Embryonic facial prominence (tissue), 1 donor: ENCODE results near the gene MAP7D3.
"Not testable (repeated sequence)": the region's sequence is repeated elsewhere in the genome, so short reads cannot be mapped to it uniquely, and the experiment has no call there.

Experiments used
- DNase-seq: peaks from one replicate; pipeline ENCODE4 v3.0.0-alpha.2; 2016; ENCODE audit errors: extremely low spot score

The MAP7D3 gene, protein sequence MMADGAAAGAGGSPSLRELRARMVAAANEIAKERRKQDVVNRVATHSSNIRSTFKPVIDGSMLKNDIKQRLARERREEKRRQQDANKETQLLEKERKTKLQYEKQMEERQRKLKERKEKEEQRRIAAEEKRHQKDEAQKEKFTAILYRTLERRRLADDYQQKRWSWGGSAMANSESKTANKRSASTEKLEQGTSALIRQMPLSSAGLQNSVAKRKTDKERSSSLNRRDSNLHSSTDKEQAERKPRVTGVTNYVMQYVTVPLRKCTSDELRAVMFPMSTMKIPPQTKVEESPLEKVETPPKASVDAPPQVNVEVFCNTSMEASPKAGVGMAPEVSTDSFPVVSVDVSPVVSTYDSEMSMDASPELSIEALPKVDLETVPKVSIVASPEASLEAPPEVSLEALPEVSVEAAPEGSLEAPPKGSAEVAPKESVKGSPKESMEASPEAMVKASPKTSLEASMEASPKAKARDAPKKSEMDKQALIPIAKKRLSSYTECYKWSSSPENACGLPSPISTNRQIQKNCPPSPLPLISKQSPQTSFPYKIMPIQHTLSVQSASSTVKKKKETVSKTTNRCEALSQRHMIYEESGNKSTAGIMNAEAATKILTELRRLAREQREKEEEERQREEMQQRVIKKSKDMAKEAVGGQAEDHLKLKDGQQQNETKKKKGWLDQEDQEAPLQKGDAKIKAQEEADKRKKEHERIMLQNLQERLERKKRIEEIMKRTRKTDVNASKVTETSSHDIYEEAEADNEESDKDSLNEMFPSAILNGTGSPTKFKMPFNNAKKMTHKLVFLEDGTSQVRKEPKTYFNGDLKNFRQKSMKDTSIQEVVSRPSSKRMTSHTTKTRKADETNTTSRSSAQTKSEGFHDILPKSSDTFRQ

DNA sequence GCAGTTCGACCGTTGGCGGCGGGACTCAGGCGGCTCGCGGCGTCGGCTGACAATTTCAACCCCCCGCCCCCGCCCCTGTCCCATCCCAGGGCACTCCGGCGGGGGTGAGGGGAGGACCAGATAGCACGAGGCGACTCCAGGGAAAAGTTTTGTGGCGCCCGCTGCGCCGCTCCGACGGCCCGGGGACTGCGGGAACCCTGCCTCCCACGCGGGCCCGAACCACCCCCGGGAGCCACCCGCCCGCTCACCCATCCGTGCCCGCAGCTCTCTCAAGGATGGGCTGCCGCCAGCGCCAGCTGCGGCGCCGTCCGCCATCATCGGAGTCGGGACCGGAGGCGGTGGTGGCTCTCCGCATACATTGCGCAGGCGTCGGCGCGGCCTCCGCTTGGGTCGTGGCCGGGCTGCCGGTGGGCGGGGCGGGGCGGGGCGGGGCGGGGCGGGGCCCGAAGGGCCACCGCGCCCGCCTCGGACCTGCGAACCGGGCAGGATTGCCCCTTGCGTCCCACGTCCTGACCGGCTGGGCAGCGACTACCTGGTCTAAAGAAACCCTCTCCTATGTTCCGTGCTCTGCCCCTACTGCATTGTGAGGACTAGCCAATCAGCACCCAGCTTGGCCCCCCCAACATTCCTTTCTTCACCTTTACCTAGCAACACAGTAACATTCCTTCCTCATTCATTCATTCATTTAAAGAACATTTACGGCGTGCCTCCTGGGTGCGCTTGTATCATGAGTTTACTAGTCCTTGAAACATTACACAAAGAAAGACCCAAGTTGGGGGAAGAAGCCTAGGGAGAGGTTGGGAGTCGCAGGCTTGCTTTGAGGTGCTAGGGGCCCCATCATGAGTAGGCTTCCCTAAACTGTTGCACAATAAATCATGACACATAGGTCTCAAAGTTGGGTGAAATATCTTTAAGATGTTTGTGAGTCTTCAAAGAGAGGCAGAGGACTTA lies at the start of gene MAP7D3:
TSS of gene MAP7D3 (minus strand) at position 360 of the 951 bp plus-strand sequence. CDS start at position 318, 42 bp downstream.
- no peak for DNase-seq

DNA sequence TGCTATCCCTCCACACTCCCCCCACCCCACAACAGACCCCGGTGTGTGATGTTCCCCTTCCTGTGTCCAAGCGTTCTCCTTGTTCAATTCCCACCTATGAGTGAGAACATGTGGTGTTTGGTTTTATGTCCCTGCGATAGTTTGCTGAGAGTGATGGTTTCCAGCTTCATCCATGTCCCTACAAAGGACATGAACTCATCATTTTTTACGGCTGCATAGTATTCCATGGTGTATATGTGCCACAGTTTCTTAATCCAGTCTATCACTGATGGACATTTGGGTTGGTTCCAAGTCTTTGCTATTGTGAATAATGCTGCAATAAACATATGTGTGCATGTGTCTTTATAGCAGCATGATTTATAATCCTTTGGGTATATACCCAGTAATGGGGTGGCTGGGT lies 49.5 kb upstream of the MAP7D3 start, which contains the start of gene ADGRG4:
TSS of gene ADGRG4 (plus strand) at position 243 of the 400 bp plus-strand sequence. CDS start 7,815 bp downstream, outside the sequence.
- not testable (repeated sequence) for DNase-seq

DNA sequence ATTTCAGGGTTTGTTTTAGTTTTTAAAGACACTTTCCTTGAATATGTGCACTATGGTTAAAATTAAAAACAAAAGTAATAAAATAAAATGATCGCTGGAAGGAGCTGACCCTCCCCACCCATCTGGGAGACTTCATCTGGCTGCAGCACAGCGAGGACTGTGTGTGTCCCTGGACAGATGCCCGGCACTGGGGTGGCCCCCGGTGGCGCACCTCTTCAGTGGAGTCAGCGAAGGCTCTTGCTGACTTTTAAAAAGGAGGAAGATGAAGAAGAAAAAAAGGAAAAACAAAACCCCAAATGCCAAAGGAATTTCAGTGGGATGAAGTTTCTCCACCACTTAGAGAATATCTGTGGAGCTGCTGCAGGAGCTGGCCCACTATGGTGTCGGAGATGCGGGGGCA lies 44.2 kb upstream of the MAP7D3 start:
- no peak for DNase-seq

DNA sequence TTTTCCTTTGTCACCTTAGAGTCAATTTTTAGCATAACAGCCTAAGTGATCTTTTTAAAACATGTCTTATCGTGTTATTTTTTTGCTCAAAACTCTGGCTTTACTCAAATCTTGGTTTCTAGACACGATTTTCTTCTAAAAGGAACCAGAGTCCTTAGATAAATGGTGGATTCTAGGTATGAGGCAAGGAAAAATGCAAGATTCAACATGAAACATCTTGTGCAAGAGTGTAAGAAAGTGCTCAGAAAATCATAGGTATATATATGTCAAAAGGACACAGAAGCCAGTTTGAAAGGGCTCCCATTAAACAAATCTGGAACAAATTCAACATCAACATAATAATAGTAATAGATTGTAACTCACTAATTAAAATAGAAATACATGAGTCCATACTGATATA lies 41.5 kb upstream of the MAP7D3 start:
- DNase-seq, result no peak

DNA sequence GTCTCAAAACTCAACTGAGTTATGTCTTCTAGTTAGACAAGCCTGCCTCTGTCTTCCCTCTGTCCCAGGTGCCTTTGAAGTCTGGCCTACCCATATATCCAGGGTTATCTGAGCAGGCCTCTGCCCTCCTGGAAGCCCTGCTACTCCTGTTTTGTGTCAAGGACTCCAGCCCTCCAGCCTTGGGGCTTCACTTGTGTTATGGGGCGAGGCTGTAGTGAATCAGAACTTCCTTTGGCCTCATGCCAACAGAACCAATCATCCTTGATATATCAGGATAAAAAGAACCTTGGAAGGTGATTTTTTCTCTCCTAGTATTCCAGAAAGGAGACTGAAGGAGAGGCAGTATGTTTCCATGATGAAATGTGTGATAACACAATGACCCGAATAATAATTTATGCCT lies 40.6 kb upstream of the MAP7D3 start:
- no peak for DNase-seq

DNA sequence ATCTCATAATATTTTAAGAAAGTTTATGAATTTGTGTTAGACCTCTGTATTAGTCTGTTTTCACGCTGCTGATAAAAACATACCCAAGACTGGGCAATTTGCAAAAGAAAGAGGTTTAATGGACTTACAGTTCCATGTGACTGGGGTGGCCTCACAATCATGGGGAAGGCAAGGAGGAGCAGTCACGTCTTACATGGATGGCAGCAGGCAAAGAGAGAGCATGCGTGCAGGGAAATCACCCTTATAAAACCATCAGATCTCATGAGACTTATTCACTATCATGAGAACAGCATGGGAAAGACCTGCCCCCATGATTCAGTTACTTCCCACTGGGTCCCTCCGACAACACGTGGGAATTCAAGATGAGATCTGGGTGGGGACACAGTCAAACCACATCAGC lies 35.2 kb upstream of the MAP7D3 start:
- not testable (repeated sequence) for DNase-seq

DNA sequence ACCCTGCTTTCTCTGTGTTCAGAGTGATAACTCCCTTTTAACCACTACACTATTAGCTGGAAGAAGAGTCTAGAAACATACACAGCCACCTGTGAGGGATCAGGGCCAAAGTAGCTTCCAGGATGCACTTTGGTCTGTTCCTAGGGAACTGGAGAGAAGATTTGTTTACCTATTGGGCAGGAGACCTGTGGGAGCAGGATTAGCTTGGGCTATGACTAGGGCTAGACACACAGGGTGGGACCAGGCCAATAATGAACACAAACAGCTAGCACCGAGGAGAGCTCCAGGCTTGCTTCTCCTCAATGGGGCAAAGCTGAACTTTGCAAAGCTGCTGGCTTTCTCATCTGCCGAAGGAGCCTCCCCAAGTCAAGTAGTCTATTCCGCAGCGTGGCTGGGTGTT lies 24.4 kb upstream of the MAP7D3 start:
- DNase-seq, result no peak

DNA sequence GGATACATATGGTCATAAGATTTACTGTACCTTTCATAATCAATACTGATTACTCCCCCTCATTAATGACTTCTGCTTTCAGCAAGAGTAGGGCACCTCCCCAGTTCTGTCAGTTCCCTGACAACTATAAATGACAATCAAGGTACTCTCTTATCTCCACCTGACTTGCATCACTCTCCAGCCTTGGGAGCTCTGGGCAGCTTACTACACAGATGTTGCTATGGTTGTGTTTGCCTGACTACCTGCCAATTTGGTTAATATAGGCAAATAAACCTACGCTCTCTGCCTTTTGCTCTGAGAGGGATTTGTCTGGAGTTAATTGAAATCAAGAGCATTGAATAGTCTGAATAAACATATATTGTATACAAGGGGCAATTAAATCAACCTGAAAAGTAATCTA lies 22.8 kb upstream of the MAP7D3 start:
- no peak for DNase-seq

DNA sequence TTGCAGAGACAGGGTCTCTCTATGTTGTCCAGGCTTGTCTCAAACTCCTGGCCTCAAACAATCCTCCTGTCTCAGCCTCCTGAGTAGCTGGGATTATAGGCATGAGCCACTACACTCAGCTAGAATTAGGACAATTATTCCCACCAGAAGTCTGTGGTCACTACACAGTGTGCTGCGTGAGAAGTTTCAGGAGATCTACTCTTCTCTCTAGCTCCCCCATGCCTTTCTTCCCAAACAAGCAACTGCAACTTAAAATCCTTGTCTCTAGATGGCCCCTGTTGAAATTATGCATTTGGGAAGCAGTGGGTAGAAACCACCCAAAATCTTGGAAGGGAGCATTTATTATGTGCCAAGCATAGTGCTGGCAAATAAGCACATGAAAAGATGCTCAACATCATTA lies 21.1 kb upstream of the MAP7D3 start:
- DNase-seq, result no peak

DNA sequence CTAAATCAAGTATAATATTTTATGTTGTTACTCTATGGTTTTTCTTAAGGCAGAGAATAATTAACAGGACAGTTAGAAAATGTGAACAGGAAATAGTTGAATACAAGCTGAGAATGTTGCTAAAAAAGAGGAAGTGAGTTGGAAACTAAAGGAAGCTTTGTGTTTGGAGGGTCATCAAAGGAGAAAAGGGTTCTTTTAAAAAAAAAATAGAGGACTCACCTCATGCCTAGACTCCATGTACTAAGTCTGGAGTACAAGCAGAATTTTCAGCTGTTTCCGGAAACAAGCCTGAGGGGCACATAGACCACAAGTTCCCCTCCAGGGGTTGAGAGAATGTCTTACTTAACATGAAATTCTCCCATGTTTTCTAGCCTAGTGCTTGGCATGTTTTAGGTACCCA lies 20.1 kb upstream of the MAP7D3 start:
- DNase-seq, result no peak

DNA sequence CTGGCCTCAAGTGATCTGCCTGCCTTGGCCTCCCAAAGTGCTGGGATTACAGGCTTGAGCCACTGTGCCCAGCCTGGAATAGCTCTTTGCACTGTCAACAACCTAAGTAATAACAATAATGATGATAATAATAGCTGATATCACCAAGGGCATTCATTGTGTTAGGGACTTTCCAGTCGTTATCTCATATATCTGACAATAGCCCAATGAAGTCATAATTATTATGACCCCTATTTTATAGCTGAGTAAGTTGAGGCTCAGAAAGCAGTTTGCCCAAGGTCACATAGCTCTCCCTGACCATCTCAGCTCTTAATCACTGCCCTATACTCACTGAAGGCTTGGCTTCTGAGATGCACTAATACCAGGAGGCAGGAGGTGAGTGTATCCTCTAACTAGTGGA lies 18.7 kb upstream of the MAP7D3 start:
- no peak for DNase-seq

DNA sequence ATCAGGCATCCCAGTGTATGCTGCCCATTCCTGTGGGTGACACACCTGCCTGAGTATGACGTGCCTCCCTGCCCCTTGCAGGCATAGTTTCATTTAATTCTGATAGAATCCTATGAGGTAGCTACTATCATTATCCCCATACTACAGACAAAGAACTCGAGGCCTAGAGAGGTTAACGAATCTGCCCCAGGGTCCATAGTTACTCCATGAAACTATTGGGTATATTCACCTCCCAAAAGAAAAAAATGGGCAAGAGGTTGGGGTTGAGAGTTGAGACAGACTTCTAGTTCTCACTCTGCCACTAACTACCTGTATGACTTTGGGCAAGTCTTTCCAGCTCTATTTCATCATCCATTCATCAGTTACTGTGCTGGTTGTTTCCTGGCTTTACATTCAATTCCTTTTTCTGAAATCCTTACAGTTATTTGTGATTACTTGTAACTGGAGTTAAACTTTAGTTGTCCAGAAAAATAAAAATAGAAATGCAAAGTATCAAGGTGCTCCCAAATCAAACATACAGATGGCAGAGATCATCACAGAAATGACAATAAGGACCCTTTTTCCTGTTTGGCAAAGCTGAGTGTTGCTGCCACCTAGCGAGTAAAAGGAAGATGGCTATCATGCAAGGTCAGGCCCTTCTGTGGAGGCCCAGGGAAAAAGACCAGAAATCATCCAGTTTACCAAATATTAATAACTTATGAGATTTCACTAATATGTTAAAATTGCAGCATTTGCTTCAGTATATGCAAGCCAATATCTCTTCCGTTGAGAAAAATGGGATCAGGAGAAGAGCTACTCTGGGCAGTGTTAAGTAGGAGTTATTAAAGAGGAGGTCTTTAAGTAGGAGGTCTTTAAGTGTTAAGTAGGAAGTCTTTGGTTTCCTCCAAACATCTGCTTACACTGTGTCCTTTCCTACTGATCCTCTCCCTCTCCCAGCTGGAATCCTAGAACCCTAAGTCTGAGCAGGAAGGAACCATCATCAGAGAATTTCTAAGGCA lies 17.1 kb upstream of the MAP7D3 start:
- no peak for DNase-seq

DNA sequence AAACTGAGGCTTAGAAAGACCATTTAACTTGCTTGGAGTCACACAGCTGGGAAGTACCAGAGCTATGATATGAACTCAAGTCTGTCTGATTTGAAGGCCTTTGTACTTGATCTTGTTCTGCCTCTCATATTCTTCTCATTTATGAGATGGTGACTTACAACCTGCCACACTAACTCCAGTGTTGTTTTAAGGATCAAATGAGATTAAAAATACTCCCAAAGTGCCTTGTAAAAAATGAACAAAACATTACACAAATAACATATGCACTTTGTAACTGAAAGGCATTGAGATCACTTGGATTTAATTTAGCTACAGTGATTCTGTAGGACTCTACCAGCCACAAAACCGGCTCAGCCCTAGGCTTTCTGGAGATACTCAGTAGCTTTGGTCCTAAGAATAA lies 15.6 kb upstream of the MAP7D3 start:
- DNase-seq, result no peak

DNA sequence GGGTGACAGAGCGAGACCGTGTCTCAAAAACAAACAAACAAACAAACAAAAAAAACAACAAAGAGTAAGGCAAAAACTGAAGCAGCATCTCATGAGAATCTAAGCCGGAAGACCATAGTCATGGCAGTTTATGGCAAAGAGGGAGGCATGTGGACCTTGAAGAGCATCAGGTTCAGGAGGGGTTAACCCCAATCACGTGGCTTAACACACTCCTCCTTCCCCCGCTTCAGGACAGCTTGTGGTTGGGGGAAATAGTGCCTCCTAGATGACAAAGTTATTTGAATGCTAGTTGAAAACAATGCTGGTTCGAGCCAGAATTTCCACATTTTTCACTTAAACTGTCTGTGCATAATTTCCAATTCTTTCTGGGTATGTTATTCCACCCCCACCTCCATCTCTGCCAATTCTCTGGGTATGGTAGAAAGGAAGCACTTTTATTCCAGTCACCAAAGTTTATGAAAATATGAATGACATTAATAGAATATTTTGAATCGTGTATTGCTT lies 11.7 kb upstream of the MAP7D3 start:
- DNase-seq, result no peak

DNA sequence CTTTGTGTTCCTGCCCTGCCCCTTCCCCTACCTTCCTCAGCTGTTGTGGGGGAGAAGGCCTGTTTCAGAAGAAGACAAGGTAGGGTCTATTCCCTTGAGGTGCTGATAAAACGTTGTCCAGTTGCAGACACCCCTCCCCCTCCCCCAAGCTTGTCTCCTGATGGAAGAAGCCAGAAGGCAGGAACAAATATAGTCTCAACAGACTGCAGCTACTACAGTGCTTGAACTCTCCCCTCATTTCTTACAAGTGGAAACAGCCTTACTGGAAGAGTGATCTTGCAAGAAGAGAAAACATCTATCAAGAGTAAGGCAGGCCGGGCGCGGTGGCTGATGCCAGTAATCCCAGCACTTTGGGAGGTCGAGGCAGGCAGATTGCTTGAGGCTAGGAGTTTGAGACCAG lies 11.0 kb upstream of the MAP7D3 start:
- no peak for DNase-seq

DNA sequence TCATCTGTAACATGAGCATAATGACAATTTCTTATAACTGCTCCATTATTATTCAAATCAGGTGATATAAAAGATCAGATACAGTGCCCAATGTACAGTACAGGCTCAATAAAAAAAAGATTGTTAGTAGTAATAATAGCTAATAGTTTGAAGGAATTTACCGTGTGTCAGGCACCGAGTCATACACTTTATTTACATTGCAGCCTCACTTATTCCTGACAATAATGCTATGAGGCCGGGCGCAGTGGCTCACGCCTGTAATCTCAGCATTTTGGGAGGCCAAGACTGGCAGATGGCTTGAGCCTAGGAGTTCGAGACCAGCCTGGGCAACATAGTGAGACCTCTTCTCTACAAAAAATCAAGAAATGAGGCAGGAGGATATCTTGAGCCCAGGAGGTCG lies 10.1 kb upstream of the MAP7D3 start:
- DNase-seq, result no peak

DNA sequence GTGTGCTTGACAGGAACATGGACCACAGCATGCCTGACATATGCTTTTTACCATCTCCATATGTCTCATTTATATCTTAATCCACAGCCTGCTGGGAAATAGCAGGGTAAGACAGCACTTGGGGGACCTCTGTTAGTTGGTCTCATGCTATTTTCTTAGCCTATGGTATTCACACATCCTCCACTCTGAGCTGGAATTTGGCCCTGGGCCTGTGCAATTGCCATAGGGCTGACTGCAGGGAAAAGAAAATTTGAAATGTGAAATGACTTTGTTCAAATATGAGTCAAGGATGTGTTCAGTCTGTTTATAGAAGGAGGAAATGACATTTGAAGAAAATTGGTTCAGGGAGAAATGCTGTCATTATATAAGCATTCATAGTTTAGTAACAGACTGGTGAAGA lies 9.6 kb upstream of the MAP7D3 start:
- DNase-seq, result no peak

DNA sequence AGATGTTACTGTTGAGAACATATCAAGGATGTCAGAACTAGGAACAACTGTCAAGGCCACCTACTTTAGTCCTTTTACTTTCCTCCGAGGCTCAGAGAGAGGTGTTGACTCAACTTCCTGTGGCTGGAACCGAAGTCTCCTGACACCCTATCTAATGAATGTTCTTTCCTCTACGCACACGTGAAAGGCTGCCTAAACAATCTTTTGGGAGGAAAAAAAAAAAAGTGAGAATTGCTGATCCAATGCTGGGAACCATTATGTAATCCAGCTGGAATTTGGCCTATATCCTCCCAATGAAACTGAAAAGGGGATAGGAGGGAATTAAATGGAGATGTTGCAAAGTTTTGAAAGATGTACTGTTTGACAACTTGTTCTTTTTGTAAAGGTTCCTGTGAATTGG lies 8.3 kb upstream of the MAP7D3 start:
- no peak for DNase-seq

DNA sequence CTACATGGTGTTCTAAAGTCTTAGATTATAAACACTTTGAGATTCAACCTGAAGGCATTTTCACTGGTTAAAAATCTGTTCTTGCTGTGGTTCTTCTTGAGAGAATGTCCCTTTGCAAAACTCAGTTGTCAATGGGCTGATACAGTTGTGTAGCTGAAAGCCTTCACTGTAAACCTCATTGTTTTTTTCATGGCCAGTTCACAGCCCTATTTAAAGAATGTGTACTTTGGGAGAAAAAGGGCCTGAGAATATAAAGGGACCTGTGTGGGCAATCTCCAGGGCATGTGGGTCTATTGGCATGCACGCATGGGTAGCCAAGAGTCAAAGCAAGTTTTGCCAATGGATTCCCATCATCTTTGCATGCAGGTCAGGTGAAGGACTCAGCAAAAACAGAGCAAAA lies 7.8 kb upstream of the MAP7D3 start:
- no peak for DNase-seq

DNA sequence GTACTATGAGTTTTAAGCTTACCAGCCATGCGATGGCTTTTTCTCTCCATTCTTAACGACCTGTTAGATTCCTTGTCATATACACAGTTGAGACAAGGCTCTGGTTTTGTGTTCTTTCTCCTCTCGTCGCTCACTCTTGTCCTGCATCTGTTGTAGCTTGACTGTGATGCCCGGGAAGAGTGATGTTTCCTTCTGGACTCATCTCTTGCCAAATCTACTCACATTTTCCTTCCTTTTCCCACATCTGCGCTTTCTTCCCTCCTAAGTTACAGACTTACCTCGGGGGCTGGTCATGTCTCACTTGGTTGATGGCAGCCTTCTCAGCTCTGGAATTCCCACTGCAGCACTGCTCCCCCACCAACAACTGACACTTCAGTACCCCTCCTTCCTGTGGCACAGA lies 4.8 kb upstream of the MAP7D3 start:
- no peak for DNase-seq
